Activated effector memory CD4-positive, alpha-beta T cell treated with anti-CD3 and anti-CD28 coated beads, Interleukin-2, amount 50 U/mL, for 16 hours (primary cell): Measurements from ENCODE around the gene CCDC63.

Experiments
- DNase-seq: peaks from one replicate; pipeline ENCODE4 v3.0.0-alpha.2; 2020

CCDC63 gene

DNA sequence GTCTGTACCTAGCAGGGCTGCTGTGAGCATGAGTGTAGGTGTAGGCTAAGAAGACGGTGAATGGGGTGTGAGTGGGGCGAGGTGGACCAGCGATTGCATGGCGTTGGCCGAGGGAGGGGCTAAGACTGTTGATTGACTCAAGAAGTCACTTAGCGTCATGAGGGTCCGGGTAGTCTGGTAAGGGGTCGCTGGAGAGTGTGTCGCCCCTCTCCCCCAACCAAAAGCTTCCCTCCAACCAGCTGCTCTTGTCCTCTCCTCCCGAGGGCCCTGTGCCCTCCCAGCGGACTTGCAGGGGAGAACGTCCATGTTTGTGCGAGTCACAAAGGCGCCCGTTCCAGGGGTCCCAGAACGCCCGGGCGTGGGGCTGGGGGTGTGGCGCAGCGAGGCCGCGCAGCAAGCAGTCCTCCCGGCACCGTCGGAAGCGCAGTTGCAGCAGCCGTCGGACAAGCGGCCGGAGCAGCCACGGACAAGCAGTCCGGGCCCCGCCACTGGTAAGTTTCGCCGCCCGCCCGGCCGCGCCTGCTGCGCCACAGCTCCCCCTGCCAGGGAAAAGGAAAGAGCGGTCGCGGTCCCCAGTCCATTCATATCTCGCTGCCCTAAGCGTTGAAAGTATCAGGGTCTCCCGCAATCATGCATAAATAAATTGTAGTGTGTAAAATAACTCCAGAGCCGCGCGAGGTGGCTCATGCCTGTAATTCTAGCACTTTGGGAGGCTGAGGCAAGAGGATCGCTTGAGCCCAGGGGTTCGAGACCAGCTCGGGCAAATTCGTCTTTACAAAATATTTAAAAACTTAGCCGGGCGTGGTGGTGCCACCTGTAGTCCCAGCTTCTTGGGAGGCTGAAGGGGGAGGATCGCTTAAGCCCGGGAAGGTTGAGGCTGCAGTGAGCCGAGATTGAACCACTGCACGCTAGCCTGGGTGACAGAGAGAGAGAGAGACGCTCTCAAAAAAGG is at the start of gene CCDC63:
Gene CCDC63, plus strand, starts transcription at position 373 of the 952 bp plus-strand sequence. CDS start 5,968 bp downstream, outside the sequence.
- peak; percentile 69 for DNase-seq

- DNase-seq, result no peak
These were observed 48.3 kb upstream of the CCDC63 start for GRCh38 chr12:110798461-110798860.

- DNase-seq, result no peak
These were observed 44.3 kb upstream of the CCDC63 start for GRCh38 chr12:110802489-110802888.

DNA sequence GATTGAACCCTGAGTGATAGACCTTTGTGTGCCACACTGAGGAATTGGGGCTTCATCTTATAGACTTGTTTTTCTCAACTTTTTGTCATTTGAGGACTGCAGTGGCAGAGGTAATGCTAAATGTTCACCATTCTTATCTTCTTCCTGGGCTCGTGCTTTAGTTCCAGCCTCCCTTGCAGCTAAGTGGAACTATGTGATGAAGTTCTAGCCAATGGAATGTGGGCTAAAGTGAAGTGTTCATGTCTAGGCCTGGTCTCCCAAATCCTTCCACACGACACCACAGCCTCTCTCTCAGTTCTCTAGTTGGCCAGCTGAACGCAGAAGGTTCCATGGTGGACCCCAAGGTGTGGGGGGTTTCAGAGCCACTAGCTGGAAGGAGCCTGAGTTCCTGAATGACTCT is 42.4 kb upstream of the CCDC63 start:
- DNase-seq, result no peak

- DNase-seq, result no peak
These were observed 39.1 kb upstream of the CCDC63 start for GRCh38 chr12:110807640-110808039.

- DNase-seq, result no peak
These were observed 37.6 kb upstream of the CCDC63 start for GRCh38 chr12:110809149-110809548.

- no peak for DNase-seq
These were observed 34.8 kb upstream of the CCDC63 start for GRCh38 chr12:110811972-110812371.

DNA sequence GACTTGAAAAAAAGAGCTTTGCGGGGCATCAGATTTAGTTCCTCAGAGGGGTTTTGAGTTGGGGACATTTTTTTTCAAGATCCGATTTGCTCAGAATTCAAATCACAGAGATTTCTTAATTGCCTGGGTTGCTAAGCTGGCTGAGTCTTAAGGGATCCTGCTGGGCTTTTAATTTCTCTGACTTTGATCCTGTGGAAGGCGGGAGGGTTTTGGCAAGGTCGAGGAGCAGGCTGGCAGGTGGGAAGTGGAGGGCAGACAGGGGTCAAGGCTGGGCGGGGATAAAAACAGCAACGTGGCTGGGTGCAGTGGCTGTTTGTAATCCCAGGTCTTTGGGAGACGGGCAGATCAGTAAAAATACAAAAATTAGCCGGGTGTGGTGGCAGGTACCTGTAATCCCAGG is 33.5 kb upstream of the CCDC63 start:
- DNase-seq, result no peak

DNA sequence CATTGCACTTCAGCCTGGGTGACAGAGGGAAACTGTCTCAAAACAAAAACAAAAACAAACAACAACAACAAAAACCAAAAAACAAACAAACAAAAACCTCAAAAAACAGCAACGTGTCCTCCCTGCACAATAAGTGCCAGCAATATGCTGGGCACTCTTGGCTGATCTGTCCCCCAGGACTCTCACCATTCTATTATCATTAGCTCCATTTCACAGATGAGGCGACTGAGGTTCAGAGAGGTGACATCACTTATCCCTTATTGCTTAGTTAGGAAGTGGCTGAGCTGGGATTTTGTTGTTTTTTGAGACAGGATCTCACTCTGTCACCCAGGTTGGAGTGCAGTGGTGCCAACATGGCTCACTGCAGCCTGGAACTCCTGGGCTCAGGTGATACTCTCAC is 33.0 kb upstream of the CCDC63 start:
- DNase-seq, result no peak

GRCh38 chr12:110816248-110816647 is 30.5 kb upstream of the CCDC63 start:
- no peak for DNase-seq

GRCh38 chr12:110816779-110817178 is 30.0 kb upstream of the CCDC63 start:
- no peak for DNase-seq

GRCh38 chr12:110818511-110818910 is 28.3 kb upstream of the CCDC63 start:
- no peak for DNase-seq

- no peak for DNase-seq
These were observed 27.6 kb upstream of the CCDC63 start for GRCh38 chr12:110819150-110819549.

DNA sequence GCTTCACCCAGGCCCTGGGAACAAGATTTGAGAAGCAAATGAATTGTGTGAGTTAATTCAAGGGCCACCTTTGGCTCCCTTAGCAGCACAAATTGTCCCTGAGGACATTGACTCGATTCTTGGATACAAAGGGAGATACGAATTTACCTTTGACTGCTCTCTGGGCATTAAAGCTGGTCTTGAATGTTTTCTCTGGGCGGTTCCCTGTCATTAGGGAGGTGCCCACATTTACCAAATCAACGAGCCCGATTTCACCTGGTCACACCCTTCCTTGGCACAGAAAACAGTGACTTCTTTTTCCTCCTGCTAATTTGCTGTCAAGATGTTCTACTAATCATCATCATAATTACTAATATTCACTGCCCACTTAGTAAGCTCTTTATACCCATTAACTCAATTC is 27.1 kb upstream of the CCDC63 start:
- DNase-seq, result no peak

- DNase-seq, result no peak
These were observed 24.9 kb upstream of the CCDC63 start for GRCh38 chr12:110821917-110822316.

DNA sequence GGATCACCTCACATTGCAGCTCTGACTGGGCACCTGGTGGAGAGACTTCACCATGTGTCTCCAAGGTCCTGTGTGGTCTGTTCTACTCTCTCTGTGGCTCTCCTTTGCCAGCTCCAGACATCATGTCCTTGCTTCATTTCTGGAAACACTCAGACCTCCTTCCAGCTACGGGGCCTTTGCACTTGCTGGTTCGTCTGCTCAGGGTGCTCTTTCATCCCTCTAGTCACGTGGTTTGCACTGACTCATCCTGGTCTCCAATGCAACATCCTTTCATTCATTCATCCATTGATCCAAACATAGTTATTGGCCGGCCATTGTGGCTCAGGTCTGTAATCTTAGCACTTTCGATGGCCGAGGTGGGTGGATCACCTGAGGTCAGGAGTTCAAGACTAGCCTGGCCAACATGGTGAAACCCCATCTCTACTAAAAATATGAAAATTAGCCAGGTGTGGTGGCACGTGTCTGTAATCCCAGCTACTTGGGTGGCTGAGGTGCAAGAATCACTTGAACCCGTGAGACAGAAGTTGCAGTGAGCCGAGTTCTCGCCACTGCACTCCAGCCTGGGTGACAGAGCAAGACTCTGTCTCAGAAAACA is 23.9 kb upstream of the CCDC63 start:
- DNase-seq, result no peak

GRCh38 chr12:110824342-110824741 is 22.4 kb upstream of the CCDC63 start:
- no peak for DNase-seq

- DNase-seq, result no peak
These were observed 21.3 kb upstream of the CCDC63 start for GRCh38 chr12:110825530-110825929.

- peak; percentile 93 for DNase-seq
These were observed 20.1 kb upstream of the CCDC63 start for GRCh38 chr12:110826592-110827200.

GRCh38 chr12:110829308-110829707 is 17.5 kb upstream of the CCDC63 start:
- no peak for DNase-seq

GRCh38 chr12:110836291-110836690 is 10.5 kb upstream of the CCDC63 start:
- no peak for DNase-seq

- DNase-seq, result no peak
These were observed 5.8 kb upstream of the CCDC63 start for GRCh38 chr12:110841007-110841406.

GRCh38 chr12:110844131-110844530 is 2.7 kb upstream of the CCDC63 start:
- no peak for DNase-seq
